Panc1 (cell line): Measurements from ENCODE around the gene POU1F1. TPM values are rescaled to one million over a fixed set of nuclear protein-coding genes. Genes with fewer than 3 reads are reported as not detected.

Experiments used
- ATAC-seq: fragments of 200-7000 bp; cut with Tn5 transposase; 2 replicates; pipeline ENCODE4 v1.9.1; 2020; ENCODE audit warnings: mild to moderate bottlenecking, moderate library complexity
- BruUV-seq: library from RNA; stranded (reverse); fragments of 400-500 nt; replicated peaks from 2 replicates; lab custom pipeline; 2021; lab: Mats Ljungman, UMichigan
- CTCF ChIA-PET: fragments of 300-600 bp; sonication (Branson Sonifier 250); formaldehyde crosslinking; loops from one replicate; lab custom pipeline; 2022; ENCODE audit warnings: antibody characterized with exemption; lab: Charles Lee
- POLR2A ChIA-PET: fragments of 300-600 bp; sonication (Branson Sonifier 250); formaldehyde crosslinking; loops from one replicate; lab custom pipeline; 2022; ENCODE audit warnings: antibody characterized with exemption; lab: Charles Lee
- DNase-seq: peaks from one replicate; pipeline ENCODE4 v3.0.0-alpha.2; 2010; ENCODE audit warnings: low read depth, low spot score
- H3K27ac ChIP-seq: 2 replicates; pipeline ENCODE4 v1.5.1; 2011; ENCODE audit warnings: mild to moderate bottlenecking, low read length, inconsistent platforms
- H3K27me3 ChIP-seq: fragments of 200-500 bp; sonication (Bioruptor generic); 2 replicates; pipeline ENCODE4 v1.6.0; 2014; ENCODE audit warnings: low read length, inconsistent platforms; ENCODE audit not compliant: control insufficient read depth, insufficient read depth
- H3K36me3 ChIP-seq: fragments of 200-500 bp; sonication (Bioruptor generic); 2 replicates; pipeline ENCODE4 v1.5.1; 2014; ENCODE audit warnings: inconsistent platforms, mild to moderate bottlenecking, low read length, moderate library complexity; ENCODE audit not compliant: control insufficient read depth, insufficient read depth
- H3K4me1 ChIP-seq: 2 replicates; pipeline ENCODE4 v1.5.1; 2011; ENCODE audit warnings: inconsistent platforms, mild to moderate bottlenecking, low read length, moderate library complexity; ENCODE audit not compliant: control insufficient read depth, insufficient read depth
- H3K4me3 ChIP-seq, 2 experiments: 2 replicates each; pipeline ENCODE4 v1.5.1; 2011 to 2012; ENCODE audit warnings: low read depth in 2 of 2, low read length in 2 of 2, mild to moderate bottlenecking in 2 of 2, inconsistent platforms in 1 of 2, moderate library complexity in 1 of 2
- H3K9me3 ChIP-seq: fragments of 200-500 bp; sonication (Bioruptor generic); 2 replicates; pipeline ENCODE4 v1.5.1; 2014; ENCODE audit warnings: low read depth, mild to moderate bottlenecking, inconsistent platforms, low read length, moderate library complexity; ENCODE audit not compliant: control insufficient read depth, insufficient read depth
- POLR2AphosphoS5 ChIP-seq: IDR thresholded peaks from 2 replicates; pipeline ENCODE4 v1.6.1; 2012; ENCODE audit warnings: mild to moderate bottlenecking, low read depth, low read length, moderate library complexity
- REST ChIP-seq, 2 experiments: IDR thresholded peaks; 2 replicates each; pipeline ENCODE4 v1.6.1; 2011 to 2012; ENCODE audit warnings: low read depth in 2 of 2, control low read depth in 1 of 2, low read length in 1 of 2, mild to moderate bottlenecking in 1 of 2, moderate library complexity in 1 of 2; ENCODE audit not compliant: insufficient read depth in 1 of 2
- SIN3A ChIP-seq: IDR thresholded peaks from 2 replicates; pipeline ENCODE4 v1.6.1; 2012; ENCODE audit warnings: low read depth, mild to moderate bottlenecking, low read length, moderate library complexity, borderline replicate concordance; ENCODE audit not compliant: insufficient read depth
- TCF7L2 ChIP-seq: IDR thresholded peaks from 2 replicates; pipeline ENCODE4 v1.6.1; 2011; ENCODE audit warnings: mild to moderate bottlenecking, low read depth, low read length, inconsistent platforms
- in situ Hi-C: cut with HindIII; loops from 2 replicates; pipeline ENCODE4 v1.10.0; 2016; ENCODE audit warnings: low sequenced_read_pairs, low pct_unique_long_range_greater_than_20kb
- intact Hi-C: fragments of 100-400 bp; cut with micrococcal nuclease; formaldehyde crosslinking; loops from one replicate; pipeline ENCODE4 v1.10.0; 2022; ENCODE audit not compliant: unreplicated experiment
- total RNA-seq: library from RNA; stranded (reverse); gene quantifications from one replicate; pipeline ENCODE4 v1.2.1, GENCODE V29; 2021; ENCODE audit not compliant: unreplicated experiment
- TF ChIP-seq, protein P1 (sequence below): fragments of 450-650 bp; IDR thresholded peaks from 2 replicates; pipeline ENCODE4 v1.5.1; 2017; ENCODE audit warnings: mild to moderate bottlenecking

The POU1F1 gene
- total RNA-seq, 1 experiment from 2014 or later: not detected

GRCh38 chr3:87236093-87236492 lies 40.3 kb downstream of the POU1F1 start:
- DNase-seq (no peak), ATAC-seq (no peak)
- CTCF ChIA-PET: no interaction called here
- in situ Hi-C loops: no loop called here
- Histone ChIP-seq H3K36me3 (no peaks in the 10 kb centered on the region), H3K4me3 (no peak overlapping the region), H3K27me3 (no peaks in the 10 kb centered on the region), H3K27ac (no peak overlapping the region), H3K9me3 (no peaks in the 10 kb centered on the region), H3K4me1 (no peaks in the 10 kb centered on the region)
- no peak for TF ChIP-seq TCF7L2
- TF ChIP-seq, protein P1, sequence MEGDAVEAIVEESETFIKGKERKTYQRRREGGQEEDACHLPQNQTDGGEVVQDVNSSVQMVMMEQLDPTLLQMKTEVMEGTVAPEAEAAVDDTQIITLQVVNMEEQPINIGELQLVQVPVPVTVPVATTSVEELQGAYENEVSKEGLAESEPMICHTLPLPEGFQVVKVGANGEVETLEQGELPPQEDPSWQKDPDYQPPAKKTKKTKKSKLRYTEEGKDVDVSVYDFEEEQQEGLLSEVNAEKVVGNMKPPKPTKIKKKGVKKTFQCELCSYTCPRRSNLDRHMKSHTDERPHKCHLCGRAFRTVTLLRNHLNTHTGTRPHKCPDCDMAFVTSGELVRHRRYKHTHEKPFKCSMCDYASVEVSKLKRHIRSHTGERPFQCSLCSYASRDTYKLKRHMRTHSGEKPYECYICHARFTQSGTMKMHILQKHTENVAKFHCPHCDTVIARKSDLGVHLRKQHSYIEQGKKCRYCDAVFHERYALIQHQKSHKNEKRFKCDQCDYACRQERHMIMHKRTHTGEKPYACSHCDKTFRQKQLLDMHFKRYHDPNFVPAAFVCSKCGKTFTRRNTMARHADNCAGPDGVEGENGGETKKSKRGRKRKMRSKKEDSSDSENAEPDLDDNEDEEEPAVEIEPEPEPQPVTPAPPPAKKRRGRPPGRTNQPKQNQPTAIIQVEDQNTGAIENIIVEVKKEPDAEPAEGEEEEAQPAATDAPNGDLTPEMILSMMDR: no peak
- no peak for TF ChIP-seq SIN3A
- no peak for TF ChIP-seq POLR2AphosphoS5
- no peak for TF ChIP-seq REST (IDR thresholded peaks at IDR 0.05; ENCODE audit: insufficient read depth in 1 of 2, low read depth in 2 of 2, low read length in 1 of 2)
- POLR2A ChIA-PET: no interaction called here
- intact Hi-C loops: no loop called here
- no TSS peak for BruUV-seq

DNA sequence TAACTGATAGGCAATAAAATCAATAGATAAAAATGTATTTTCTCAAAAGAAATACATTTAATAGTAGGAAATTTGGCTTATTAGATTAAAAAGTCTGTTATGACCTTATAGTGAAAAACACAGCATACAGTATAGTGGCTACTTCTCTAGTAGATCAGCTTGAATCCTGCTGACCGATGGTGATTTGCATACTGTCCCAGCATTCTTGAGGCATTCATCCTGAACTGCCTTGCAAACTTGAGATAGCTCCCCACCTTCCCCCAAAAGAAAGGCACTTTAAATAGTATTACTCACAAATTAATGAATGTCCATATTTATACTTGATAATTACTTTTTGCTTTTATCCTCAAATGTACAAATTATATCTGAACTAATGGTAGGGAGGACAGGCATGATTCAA lies 42.6 kb downstream of the POU1F1 start:
- CTCF ChIA-PET: no interaction called here
- DNase-seq (no peak), ATAC-seq (no peak)
- Histone ChIP-seq H3K9me3 (no peaks in the 10 kb centered on the region), H3K36me3 (no peaks in the 10 kb centered on the region), H3K27ac (no peak overlapping the region), H3K4me3 (no peak overlapping the region), H3K4me1 (peaks cover 6% of the 10 kb centered on the region; the same call in 1 of the 2 replicates), H3K27me3 (no peaks in the 10 kb centered on the region)
- intact Hi-C loops (no loop called here), in situ Hi-C loops (no loop called here)
- TF ChIP-seq POLR2AphosphoS5: no peak
- TF ChIP-seq SIN3A: no peak
- no peak for TF ChIP-seq REST (IDR thresholded peaks at IDR 0.05; ENCODE audit: insufficient read depth in 1 of 2, low read depth in 2 of 2, low read length in 1 of 2)
- no peak for TF ChIP-seq TCF7L2
- no TSS peak for BruUV-seq
- POLR2A ChIA-PET: interaction anchor here (0.6 kb wide), 1 partner anchor 24 kb away, joined by 5 read pairs; no protein-coding TSS in a partner anchor
